Non-pigmented ciliary epithelial cell (primary cell): ENCODE data around the gene SMARCA5.

Source experiments
- DNase-seq: peaks from one replicate; pipeline ENCODE4 v3.0.0-alpha.2; 2010; ENCODE audit warnings: low read depth

The SMARCA5 gene

GRCh38 chr4:143538979-143539669 lies 25.6 kb downstream of the SMARCA5 start:
- no peak for DNase-seq

DNA sequence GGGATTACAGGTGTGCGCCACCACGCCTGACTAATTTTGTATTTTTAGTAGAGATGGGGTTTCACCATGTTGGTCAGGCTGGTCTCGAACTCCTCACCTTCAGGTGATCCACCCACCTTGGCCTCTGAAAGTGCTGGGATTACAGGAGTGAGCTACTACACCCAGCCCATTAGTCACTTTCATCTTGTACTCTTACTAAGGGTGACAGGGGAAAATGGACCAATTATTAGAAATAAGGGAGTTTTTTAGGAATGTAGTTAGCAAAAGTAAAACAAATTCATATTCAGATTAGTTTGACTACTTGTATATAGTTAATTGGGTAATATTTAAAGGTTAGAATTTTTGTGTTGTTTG lies 26.1 kb downstream of the SMARCA5 start:
- DNase-seq: no peak

GRCh38 chr4:143549928-143550327 lies 36.4 kb downstream of the SMARCA5 start:
- no peak for DNase-seq

- DNase-seq: no peak
These were observed 41.5 kb downstream of the SMARCA5 start for GRCh38 chr4:143554728-143555597.

- no peak for DNase-seq
These were observed 42.2 kb downstream of the SMARCA5 start for GRCh38 chr4:143555676-143556075.

GRCh38 chr4:143558286-143558685 lies 44.8 kb downstream of the SMARCA5 start:
- no peak for DNase-seq

- DNase-seq: no peak
These were observed 45.6 kb downstream of the SMARCA5 start for GRCh38 chr4:143558823-143559756.

DNA sequence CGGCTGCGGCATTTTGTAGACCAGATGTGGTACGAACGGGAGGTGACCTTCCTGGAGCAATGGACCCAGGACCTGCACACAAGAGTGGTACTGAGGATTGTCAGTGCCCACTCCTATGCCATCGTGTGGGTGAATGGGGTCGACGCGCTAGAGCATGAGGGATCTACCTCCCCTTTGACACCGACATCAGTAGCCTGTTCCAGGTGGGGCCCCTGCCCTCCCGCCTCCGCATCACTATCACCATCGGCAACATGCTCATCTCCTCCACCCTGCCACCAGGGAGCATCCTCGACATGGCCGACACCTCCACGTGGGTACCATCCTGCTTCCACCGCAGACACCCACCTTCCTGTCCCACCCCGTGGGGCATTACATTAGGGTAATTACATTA lies 46.2 kb downstream of the SMARCA5 start:
- DNase-seq: no peak

- DNase-seq: no peak
These were observed 51.0 kb downstream of the SMARCA5 start for GRCh38 chr4:143564472-143564871.

DNA sequence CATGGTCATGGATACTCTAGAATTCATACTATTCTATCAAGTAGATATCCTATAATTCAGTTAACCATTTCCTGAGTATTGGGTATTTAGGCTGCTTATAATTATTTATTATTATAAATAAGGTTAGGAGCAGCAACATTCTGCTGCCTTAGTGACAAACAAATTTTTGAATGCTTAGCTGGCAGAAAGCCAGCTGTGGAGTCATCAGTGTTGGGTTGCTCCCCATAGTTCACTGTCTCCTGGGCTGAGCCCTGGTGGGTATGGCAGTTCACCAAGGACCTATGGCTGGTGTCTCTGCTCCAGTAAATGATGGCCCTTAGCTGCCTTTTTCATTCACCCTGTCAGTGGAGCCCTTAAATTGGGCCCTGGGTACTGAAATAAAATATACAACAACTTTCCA lies 61.8 kb downstream of the SMARCA5 start:
- DNase-seq: no peak

GRCh38 chr4:143581331-143581946 lies 67.9 kb downstream of the SMARCA5 start:
- no peak for DNase-seq

DNA sequence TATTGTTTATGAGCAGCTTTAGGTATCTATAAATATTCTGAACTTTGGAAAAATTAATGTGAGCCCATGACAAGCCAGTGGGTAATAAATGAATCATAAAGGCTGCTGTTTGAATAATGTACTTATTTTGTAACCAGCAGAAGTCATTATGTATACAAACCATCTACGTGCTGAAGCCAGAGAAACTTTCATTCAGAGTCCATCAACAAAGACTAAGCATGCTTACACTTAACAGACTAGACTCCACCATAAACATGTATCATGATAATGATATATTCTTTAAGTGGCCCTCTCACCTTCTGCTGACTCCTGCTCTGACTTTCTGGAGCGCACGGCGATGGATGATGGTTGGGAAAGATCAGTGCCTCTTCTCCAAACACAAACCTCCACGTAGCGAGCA lies 72.0 kb downstream of the SMARCA5 start:
- DNase-seq: no peak

DNA sequence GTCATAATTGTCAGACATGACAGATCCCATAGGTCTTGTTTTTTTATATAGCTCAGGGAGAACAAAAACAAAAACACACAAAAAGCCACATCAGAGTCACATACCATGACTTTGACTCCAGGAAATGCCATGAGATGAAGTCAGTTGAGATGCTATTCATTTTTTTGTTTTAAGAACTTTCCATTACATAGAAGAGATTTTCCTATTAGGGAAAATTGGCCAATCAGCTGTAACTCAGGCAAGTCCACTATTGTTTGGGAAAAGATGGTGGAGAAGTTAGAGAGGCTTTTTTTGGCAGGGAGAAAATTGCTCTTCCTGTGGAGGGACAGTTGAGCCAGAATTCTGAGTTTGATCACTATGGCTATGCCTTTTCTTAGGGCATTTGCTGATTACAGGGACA lies 72.6 kb downstream of the SMARCA5 start:
- DNase-seq: peak; percentile 26

- no peak for DNase-seq
These were observed 74.2 kb downstream of the SMARCA5 start for GRCh38 chr4:143587703-143588102.

- no peak for DNase-seq
These were observed 83.8 kb downstream of the SMARCA5 start for GRCh38 chr4:143597276-143597675.

GRCh38 chr4:143598816-143599215 lies 85.3 kb downstream of the SMARCA5 start:
- no peak for DNase-seq

- DNase-seq: no peak
These were observed 86.3 kb downstream of the SMARCA5 start for GRCh38 chr4:143599827-143600226.

- DNase-seq: no peak
These were observed 93.0 kb downstream of the SMARCA5 start for GRCh38 chr4:143606480-143606879.
